Endothelial cell of umbilical vein (primary cell): ENCODE measurements around the gene HAUS3. TPM values are rescaled to one million over a fixed set of nuclear protein-coding genes. Genes with fewer than 3 reads are reported as not detected.

Source experiments
- BruUV-seq: library from RNA; stranded (reverse); fragments of 400-500 nt; replicated peaks from 2 replicates; lab custom pipeline; 2021; lab: Mats Ljungman, UMichigan
- CTCF ChIA-PET: fragments of 300-600, 350-600 bp; sonication (Branson Sonifier 250); formaldehyde crosslinking; loops from one replicate; lab custom pipeline; 2021; ENCODE audit warnings: antibody characterized with exemption, inconsistent platforms; lab: Charles Lee
- POLR2A ChIA-PET: fragments of 300-600, 350-600 bp; sonication (Branson Sonifier 250); formaldehyde crosslinking; loops from one replicate; lab custom pipeline; 2021; ENCODE audit warnings: antibody characterized with exemption, inconsistent platforms; lab: Charles Lee
- DNase-seq: peaks from one replicate; pipeline ENCODE4 v3.0.0-alpha.2; 2011; ENCODE audit warnings: low read depth, low spot score
- FAIRE-seq: peaks from 2 replicates; lab custom pipeline; 2011; peaks lifted over from hg19 to GRCh38; lab: Jason Lieb, UNC
- H2AFZ ChIP-seq: 2 replicates; pipeline ENCODE4 v1.6.0; 2012; ENCODE audit warnings: low read depth, low read length, control low read depth, inconsistent platforms
- H3K27ac ChIP-seq: 2 replicates; pipeline ENCODE4 v1.5.1; 2011; ENCODE audit warnings: low read depth, mild to moderate bottlenecking, control low read depth, low read length, moderate library complexity; ENCODE audit not compliant: insufficient read depth
- H3K27me3 ChIP-seq, 2 experiments: 2 replicates each; pipeline versions ENCODE4 v1.6.0 to v1.6.1; 2011; ENCODE audit warnings: low read length in 2 of 2, mixed read lengths in 1 of 2; ENCODE audit not compliant: control insufficient read depth in 2 of 2, insufficient read depth in 2 of 2
- H3K36me3 ChIP-seq, 2 experiments: 2 replicates in 1 of 2; 3 replicates in 1 of 2; pipeline ENCODE4 v1.5.1; 2011; ENCODE audit warnings: low read length in 2 of 2, mild to moderate bottlenecking in 1 of 2, moderate library complexity in 1 of 2; ENCODE audit not compliant: control insufficient read depth in 2 of 2, insufficient read depth in 2 of 2; ENCODE audit errors: extremely low read depth in 1 of 2
- H3K4me1 ChIP-seq: 3 replicates; pipeline ENCODE4 v1.5.1; 2011; ENCODE audit warnings: mild to moderate bottlenecking, low read length; ENCODE audit not compliant: control insufficient read depth, insufficient read depth; ENCODE audit errors: extremely low read depth
- H3K4me2 ChIP-seq: 2 replicates; pipeline ENCODE4 v1.6.1; 2011; ENCODE audit warnings: low read length, control low read depth, mixed read lengths; ENCODE audit not compliant: insufficient read depth
- H3K4me3 ChIP-seq, 3 experiments: fragments of 200-600 bp in 1 of 3; sonication (generic), shearing (Covaris generic) in 1 of 3; replicated peaks in 1 of 3; 2 replicates each; pipeline ENCODE4 v1.5.1; 2011 to 2016; ENCODE audit warnings: control low read depth in 3 of 3, low read length in 3 of 3, mild to moderate bottlenecking in 2 of 3, inconsistent platforms in 1 of 3, low read depth in 1 of 3, moderate library complexity in 1 of 3; ENCODE audit not compliant: insufficient read depth in 1 of 3
- H3K79me2 ChIP-seq: 2 replicates; pipeline ENCODE4 v1.6.0; 2012; ENCODE audit warnings: low read length, inconsistent platforms; ENCODE audit not compliant: control insufficient read depth, insufficient read depth
- H3K9ac ChIP-seq: replicated peaks from 2 replicates; pipeline ENCODE3; 2011; ENCODE audit warnings: low read length, control low read depth; ENCODE audit not compliant: insufficient read depth; ENCODE audit errors: extremely low read depth
- H3K9me1 ChIP-seq: replicated peaks from 3 replicates; pipeline ENCODE4 v1.6.0; 2011; ENCODE audit warnings: mild to moderate bottlenecking, low read length; ENCODE audit not compliant: control insufficient read depth, insufficient read depth; ENCODE audit errors: extremely low read depth
- H3K9me3 ChIP-seq: replicated peaks from 2 replicates; pipeline ENCODE4 v1.5.1; 2012; ENCODE audit warnings: low read length, inconsistent platforms; ENCODE audit not compliant: control insufficient read depth, insufficient read depth
- H4K20me1 ChIP-seq: replicated peaks from 2 replicates; pipeline ENCODE3; 2011; ENCODE audit warnings: mild to moderate bottlenecking, low read length; ENCODE audit not compliant: control insufficient read depth, insufficient read depth; ENCODE audit errors: extremely low read depth
- EZH2 ChIP-seq: IDR thresholded peaks from 2 replicates; pipeline ENCODE4 v1.6.1; 2012; ENCODE audit warnings: borderline replicate concordance, low read depth, mild to moderate bottlenecking, moderate library complexity, low read length, inconsistent platforms; ENCODE audit not compliant: severe bottlenecking
- FOS ChIP-seq: IDR thresholded peaks from 2 replicates; pipeline ENCODE4 v1.6.1; 2011; ENCODE audit warnings: mild to moderate bottlenecking, low read length, moderate library complexity, borderline replicate concordance; ENCODE audit not compliant: insufficient read depth
- GATA2 ChIP-seq: IDR thresholded peaks from 2 replicates; pipeline ENCODE4 v1.7.0; 2011; ENCODE audit warnings: low read depth, mild to moderate bottlenecking, moderate library complexity, mixed read lengths, low read length; ENCODE audit not compliant: insufficient read length, insufficient read depth
- JUN ChIP-seq: IDR thresholded peaks from 2 replicates; pipeline ENCODE4 v1.6.1; 2011; ENCODE audit warnings: borderline replicate concordance, low read depth; ENCODE audit not compliant: insufficient read length, insufficient read depth
- MYC ChIP-seq: IDR thresholded peaks from one replicate; pipeline ENCODE4 v1.6.1; 2011; ENCODE audit warnings: mild to moderate bottlenecking, low read depth, low read length
- POLR2A ChIP-seq: IDR thresholded peaks from 2 replicates; pipeline ENCODE4 v1.6.1; 2012; ENCODE audit warnings: low read depth, mild to moderate bottlenecking, control low read depth, low read length
- POLR2AphosphoS5 ChIP-seq: IDR thresholded peaks from 2 replicates; pipeline ENCODE4 v1.6.1; 2012; ENCODE audit warnings: low read depth, mild to moderate bottlenecking, control low read depth, low read length, moderate library complexity; ENCODE audit not compliant: insufficient read depth
- dilution Hi-C: fragments of 300-500 bp; cut with MboI; formaldehyde crosslinking; loops from one replicate; pipeline ENCODE4 v1.15.0; 2019; ENCODE audit warnings: low sequenced_read_pairs; ENCODE audit not compliant: extremely low pct_ligation_motif_present
- intact Hi-C: fragments of 100-400 bp; cut with micrococcal nuclease; formaldehyde crosslinking; loops from one replicate; pipeline ENCODE4 v1.10.0; 2022
- polyA plus RNA-seq, 4 experiments: library from polyadenylated mRNA; depleted of rRNA in 3 of 4; stranded (reverse) in 3 of 4; unstranded in 1 of 4; fragments of >200 nt; gene quantifications; 2 replicates each; pipeline versions ENCODE4 v1.2.1 to v1.2.3, GENCODE V29; 2011 to 2012; ENCODE audit warnings: missing spikeins in 1 of 4
- total RNA-seq: library from RNA; stranded (reverse); gene quantifications from 2 replicates; pipeline ENCODE4 v1.2.3, GENCODE V29; 2021
- TF ChIP-seq, protein P1 (sequence below), 2 donors: IDR thresholded peaks; 1 replicate in 1 of 2; 2 replicates in 1 of 2; pipeline ENCODE4 v1.5.1; 2011; ENCODE audit warnings: low read length in 2 of 2, mild to moderate bottlenecking in 2 of 2, moderate library complexity in 2 of 2, control low read depth in 1 of 2, inconsistent platforms in 1 of 2, low read depth in 1 of 2; ENCODE audit not compliant: insufficient read depth in 1 of 2; ENCODE audit errors: extremely low read depth in 1 of 2
- TF ChIP-seq, protein P2 (sequence below): IDR thresholded peaks from 2 replicates; pipeline ENCODE4 v1.6.1; 2011; ENCODE audit not compliant: insufficient read depth, insufficient read length

Gene HAUS3
- total and polyA plus RNA-seq, 2 donors (not counting 3 experiments of a cell fraction or from before 2014, with no cell fraction given): 4.4 to 15.9 TPM

DNA sequence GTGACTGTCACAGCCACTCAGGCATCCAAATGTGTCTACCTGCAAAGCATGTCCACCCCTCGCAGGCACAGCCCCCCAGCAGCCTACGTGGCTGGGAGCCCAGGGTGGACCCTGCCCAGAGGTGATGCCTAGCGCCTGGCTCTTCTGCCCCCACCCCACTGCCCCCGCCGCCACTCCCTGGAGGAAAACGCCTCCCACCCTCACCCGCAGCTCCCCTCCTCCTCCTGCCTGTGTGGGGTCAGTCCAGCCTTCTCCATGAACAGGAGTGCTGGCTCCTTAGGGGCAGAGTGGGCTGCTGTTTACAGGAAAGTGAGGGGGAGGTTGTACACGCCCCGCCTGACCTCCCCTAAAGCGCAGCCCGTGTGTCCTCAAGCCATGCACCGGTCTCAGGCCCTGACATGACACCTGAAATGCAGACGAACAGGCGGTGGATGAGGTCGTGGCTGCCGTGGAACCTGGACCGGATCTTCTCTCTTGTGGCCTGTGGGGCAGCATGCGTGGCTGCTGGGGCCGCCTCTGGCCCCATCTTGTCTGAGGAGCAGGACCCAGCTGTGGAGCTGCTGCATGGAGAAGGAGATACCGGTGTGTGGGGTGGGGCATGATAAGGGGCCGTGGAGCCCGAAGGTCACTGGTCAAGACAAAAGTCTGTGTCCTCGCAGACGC lies 31.9 kb upstream of the HAUS3 start:
- H3K79me2 ChIP-seq: no peaks in the 10 kb centered on the region
- TF ChIP-seq, protein P1, sequence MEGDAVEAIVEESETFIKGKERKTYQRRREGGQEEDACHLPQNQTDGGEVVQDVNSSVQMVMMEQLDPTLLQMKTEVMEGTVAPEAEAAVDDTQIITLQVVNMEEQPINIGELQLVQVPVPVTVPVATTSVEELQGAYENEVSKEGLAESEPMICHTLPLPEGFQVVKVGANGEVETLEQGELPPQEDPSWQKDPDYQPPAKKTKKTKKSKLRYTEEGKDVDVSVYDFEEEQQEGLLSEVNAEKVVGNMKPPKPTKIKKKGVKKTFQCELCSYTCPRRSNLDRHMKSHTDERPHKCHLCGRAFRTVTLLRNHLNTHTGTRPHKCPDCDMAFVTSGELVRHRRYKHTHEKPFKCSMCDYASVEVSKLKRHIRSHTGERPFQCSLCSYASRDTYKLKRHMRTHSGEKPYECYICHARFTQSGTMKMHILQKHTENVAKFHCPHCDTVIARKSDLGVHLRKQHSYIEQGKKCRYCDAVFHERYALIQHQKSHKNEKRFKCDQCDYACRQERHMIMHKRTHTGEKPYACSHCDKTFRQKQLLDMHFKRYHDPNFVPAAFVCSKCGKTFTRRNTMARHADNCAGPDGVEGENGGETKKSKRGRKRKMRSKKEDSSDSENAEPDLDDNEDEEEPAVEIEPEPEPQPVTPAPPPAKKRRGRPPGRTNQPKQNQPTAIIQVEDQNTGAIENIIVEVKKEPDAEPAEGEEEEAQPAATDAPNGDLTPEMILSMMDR (IDR thresholded peaks at IDR 0.05; ENCODE audit: extremely low read depth in 1 of 2, insufficient read depth in 1 of 2, low read depth in 1 of 2, low read length in 2 of 2): no peak
- no peak for TF ChIP-seq EZH2
- TF ChIP-seq GATA2: no peak
- no peak for TF ChIP-seq FOS
- TF ChIP-seq POLR2AphosphoS5: no peak
- no peak for TF ChIP-seq JUN
- TF ChIP-seq, protein P2, sequence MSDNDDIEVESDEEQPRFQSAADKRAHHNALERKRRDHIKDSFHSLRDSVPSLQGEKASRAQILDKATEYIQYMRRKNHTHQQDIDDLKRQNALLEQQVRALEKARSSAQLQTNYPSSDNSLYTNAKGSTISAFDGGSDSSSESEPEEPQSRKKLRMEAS: no peak
- no peak for TF ChIP-seq POLR2A
- TF ChIP-seq MYC: no peak
- intact Hi-C loops (no loop called here), dilution Hi-C loops (no loop called here)
- ChIA-PET CTCF (no interaction called here), POLR2A (no interaction called here)
- no peak overlapping the region for H3K9ac ChIP-seq
- H3K9me3 ChIP-seq: no peaks in the 10 kb centered on the region
- no TSS peak for BruUV-seq
- FAIRE-seq (no peak), DNase-seq (no peak)
- no peak overlapping the region for H3K4me3 ChIP-seq
- no peaks in the 10 kb centered on the region for H3K36me3 ChIP-seq
- H3K27ac ChIP-seq: no peak overlapping the region
- H3K9me1 ChIP-seq: no peaks in the 10 kb centered on the region
- no peaks in the 10 kb centered on the region for H3K4me1 ChIP-seq
- H3K27me3 ChIP-seq: no peaks in the 10 kb centered on the region
- no peak overlapping the region for H3K4me2 ChIP-seq
- H4K20me1 ChIP-seq: no peaks in the 10 kb centered on the region
- no peak overlapping the region for H2AFZ ChIP-seq
